Left lung (tissue), 10 donors: Measurements from ENCODE around the gene PRKCZ. TPM values are rescaled to one million over a fixed set of nuclear protein-coding genes. Genes with fewer than 3 reads are reported as not detected.
A peak's percentile ranks its signal among the peaks of the same experiment; 100 is the strongest.

Experiments
- ATAC-seq: fragments of 200-7000 bp; cut with Tn5 transposase; one replicate; pipeline ENCODE4 v1.9.1; 2020; ENCODE audit warnings: moderate library complexity
- DNase-seq, 4 donors: peaks; one replicate each; pipeline ENCODE4 v3.0.0-alpha.2; 2013 to 2020
- H3K27ac ChIP-seq, 2 donors: fragments of 200-600 bp; sonication (generic) in 1 of 2; one replicate each; pipeline versions ENCODE4 v1.5.0 to v1.8.0; 2020 to 2021
- H3K27me3 ChIP-seq, 2 donors: fragments of 200-600 bp; sonication (generic) in 1 of 2; one replicate each; pipeline versions ENCODE4 v1.5.0 to v1.8.0; 2020 to 2021
- H3K36me3 ChIP-seq, 2 donors: fragments of 200-600 bp; sonication (generic) in 1 of 2; one replicate each; pipeline versions ENCODE4 v1.5.0 to v1.8.0; 2020 to 2021
- H3K4me1 ChIP-seq, 2 donors: fragments of 200-600 bp; one replicate each; pipeline ENCODE4 v1.8.0; 2021
- H3K4me3 ChIP-seq, 2 donors: fragments of 200-600 bp; sonication (generic) in 1 of 2; one replicate each; pipeline versions ENCODE4 v1.5.0 to v1.8.0; 2020 to 2021; ENCODE audit warnings: mild to moderate bottlenecking in 1 of 2
- H3K9me3 ChIP-seq, 2 donors: fragments of 200-600 bp; sonication (generic) in 1 of 2; one replicate each; pipeline versions ENCODE4 v1.5.0 to v1.8.0; 2020 to 2021
- intact Hi-C, 2 donors: fragments of 100-400 bp; cut with DNase I; formaldehyde crosslinking; loops; one replicate each; pipeline versions ENCODE4 v1.11.2 to v1.14.2; 2022
- polyA plus RNA-seq, 6 donors: library from polyadenylated mRNA; unstranded; fragments of 120-200 nt; gene quantifications; one replicate each; pipeline ENCODE4 v1.2.1, GENCODE V29; 2013; ENCODE audit not compliant: insufficient read length in 6 of 6
- total RNA-seq, 2 donors: library from RNA; stranded (reverse); fragmentation: NEBNext Ultra II Directional; extraction: Animal tissue kit (Norgen Biotek cat#: 25700); gene quantifications; one replicate each; pipeline ENCODE4 v1.2.1, GENCODE V29; 2021
- TF ChIP-seq, protein P1 (sequence below), 2 donors: fragments of 200-600 bp; sonication (generic) in 1 of 2; IDR thresholded peaks; one replicate each; pipeline versions ENCODE4 v1.5.0 to v1.8.0; 2021; ENCODE audit warnings: antibody characterized with exemption in 2 of 2
- donor health status: DM: no; HTN: yes; CAD: no.
- donor health status: DM: no; HTN: no; CAD: no.

The PRKCZ gene
- total and polyA plus RNA-seq, 8 donors, result 37.5 to 129 (median 48.0) TPM

DNA sequence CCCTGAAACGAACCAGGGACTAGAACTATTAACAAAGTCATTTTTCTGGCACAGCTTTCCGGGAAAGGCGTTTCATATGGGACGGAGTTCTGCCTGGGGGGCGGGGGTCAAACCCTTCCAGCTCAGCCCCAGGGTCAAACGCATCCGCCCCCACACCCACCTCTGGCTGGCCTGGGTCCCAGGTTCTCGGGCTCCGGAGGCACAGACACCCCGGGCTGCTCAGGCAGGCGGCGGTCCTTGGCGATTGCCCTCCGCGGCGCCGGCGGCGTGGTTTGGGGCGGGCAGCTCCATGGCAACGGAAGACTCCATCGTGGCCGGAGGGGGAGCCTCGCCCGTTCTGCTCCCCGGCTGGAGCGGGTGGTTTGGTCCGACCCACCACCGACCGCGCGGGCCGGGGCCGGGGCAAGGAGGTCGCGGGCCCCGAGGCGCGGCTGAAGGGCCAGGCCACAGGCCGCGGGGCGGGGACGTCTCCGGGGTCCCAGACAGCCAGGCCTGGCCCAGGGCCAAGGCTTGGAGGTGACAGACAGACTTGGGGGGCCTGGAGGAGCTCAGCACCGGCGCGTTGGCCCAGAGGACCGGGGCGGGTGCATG lies 46.6 kb upstream of the PRKCZ start, which contains the start of gene CFAP74:
Gene CFAP74 (minus strand): TSS at position 246 of the 591 bp plus-strand sequence. CDS start 12,830 bp downstream, outside the sequence.
- peak in 3 of 4 donors; percentile 70 to 82 (median 80) for DNase-seq
- peaks cover 0 to 4% of the 10 kb centered on the region in 2 donors for H3K4me1 ChIP-seq
- intact Hi-C loops, result no loop called here
- peaks cover 15 to 88% of the 10 kb centered on the region in 2 donors for H3K27me3 ChIP-seq
- TF ChIP-seq, protein P1, sequence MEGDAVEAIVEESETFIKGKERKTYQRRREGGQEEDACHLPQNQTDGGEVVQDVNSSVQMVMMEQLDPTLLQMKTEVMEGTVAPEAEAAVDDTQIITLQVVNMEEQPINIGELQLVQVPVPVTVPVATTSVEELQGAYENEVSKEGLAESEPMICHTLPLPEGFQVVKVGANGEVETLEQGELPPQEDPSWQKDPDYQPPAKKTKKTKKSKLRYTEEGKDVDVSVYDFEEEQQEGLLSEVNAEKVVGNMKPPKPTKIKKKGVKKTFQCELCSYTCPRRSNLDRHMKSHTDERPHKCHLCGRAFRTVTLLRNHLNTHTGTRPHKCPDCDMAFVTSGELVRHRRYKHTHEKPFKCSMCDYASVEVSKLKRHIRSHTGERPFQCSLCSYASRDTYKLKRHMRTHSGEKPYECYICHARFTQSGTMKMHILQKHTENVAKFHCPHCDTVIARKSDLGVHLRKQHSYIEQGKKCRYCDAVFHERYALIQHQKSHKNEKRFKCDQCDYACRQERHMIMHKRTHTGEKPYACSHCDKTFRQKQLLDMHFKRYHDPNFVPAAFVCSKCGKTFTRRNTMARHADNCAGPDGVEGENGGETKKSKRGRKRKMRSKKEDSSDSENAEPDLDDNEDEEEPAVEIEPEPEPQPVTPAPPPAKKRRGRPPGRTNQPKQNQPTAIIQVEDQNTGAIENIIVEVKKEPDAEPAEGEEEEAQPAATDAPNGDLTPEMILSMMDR (IDR thresholded peaks at IDR 0.05), result no peak
- no peaks in the 10 kb centered on the region for H3K9me3 ChIP-seq
- no peaks in the 10 kb centered on the region for H3K36me3 ChIP-seq
- no peak within 1 kb of the TSS for H3K27ac ChIP-seq
- peak within 1 kb of the TSS in 1 of 2 donors; percentile 10 for H3K4me3 ChIP-seq
- ATAC-seq, result peak; percentile 80

DNA sequence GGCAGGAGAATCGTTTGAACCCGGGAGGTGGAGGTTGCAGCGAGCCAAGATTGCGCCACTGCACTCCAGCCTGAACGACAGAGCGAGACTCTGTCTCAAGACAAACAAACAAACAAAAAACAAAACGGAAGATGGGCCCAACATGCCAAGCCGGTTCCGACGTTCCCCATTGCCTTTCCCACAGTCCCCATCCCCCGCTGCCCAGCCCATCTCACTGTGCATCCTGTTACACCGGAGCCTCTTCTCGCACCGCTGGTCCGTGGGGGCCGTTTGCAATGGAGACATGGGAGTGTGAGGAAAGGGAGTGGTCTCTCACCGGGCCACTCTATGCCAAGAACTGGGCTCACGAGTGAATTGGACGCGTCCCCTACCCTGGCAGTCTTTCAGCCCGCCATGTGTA lies 45.4 kb upstream of the PRKCZ start:
- ATAC-seq (no peak), DNase-seq (peak in 1 of 4 donors; percentile 65)
- H3K27me3 ChIP-seq, result peaks cover 15 to 95% of the 10 kb centered on the region in 2 donors
- H3K9me3 ChIP-seq, result no peaks in the 10 kb centered on the region
- H3K4me3 ChIP-seq, result no peak overlapping the region
- TF ChIP-seq, protein P1 (IDR thresholded peaks at IDR 0.05), result no peak
- H3K27ac ChIP-seq, result no peak overlapping the region
- H3K4me1 ChIP-seq, result peaks cover 0 to 4% of the 10 kb centered on the region in 2 donors
- no peaks in the 10 kb centered on the region for H3K36me3 ChIP-seq
- intact Hi-C loops, result no loop called here

DNA sequence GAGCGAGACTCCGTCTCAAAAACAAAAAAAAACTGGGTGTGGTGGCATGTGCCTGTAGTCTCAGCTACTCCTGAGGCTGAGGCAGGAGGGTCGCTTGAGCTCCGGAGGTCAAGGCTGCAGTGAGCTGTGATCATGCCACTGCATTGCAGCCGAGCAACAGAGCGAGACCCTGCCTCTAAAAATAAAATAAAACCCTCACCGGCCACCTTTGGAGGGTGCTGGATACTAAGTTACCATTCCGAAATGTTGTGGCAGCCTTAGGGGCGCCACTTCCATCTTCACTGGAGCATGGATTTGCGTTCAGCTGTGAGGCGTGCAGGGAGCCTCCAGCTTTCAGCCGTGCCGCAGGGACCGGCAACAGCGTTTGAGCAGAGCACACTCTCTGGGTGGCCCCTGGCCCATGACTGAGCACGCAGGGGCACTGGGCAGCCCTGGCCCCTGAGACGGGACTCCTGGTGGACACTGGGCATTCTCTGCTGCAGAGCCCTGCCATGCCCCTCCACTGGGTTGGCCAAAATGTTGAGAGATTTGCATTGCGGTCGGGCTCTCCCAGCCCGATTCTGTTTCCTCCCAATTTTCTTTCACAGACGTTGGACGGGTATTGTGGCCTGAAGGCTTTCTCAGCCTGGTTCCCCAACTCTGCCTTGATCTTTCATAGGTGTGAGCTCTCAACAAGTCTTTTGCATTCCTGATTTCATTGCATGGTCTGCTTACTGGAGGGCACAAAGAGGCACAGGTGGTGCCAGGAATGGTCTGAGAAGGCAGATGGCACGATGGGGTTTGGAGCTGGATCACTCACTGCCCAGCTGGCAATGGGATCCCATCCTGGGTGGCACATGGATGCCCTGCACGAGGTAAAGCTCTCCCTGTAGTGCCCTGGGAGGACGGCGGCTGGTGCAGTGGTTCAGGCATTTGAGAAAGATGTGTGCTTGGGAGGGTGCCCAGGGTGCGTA lies 40.8 kb upstream of the PRKCZ start:
- TF ChIP-seq, protein P1 (IDR thresholded peaks at IDR 0.05), result no peak
- intact Hi-C loops, result no loop called here
- Histone ChIP-seq H3K27me3 (peaks cover under 1 to 87% of the 10 kb centered on the region in 2 donors), H3K9me3 (no peaks in the 10 kb centered on the region), H3K4me3 (no peak overlapping the region), H3K27ac (no peak overlapping the region), H3K4me1 (no peaks in the 10 kb centered on the region), H3K36me3 (no peaks in the 10 kb centered on the region)
- ATAC-seq (no peak), DNase-seq (peak in 1 of 4 donors; percentile 46)

DNA sequence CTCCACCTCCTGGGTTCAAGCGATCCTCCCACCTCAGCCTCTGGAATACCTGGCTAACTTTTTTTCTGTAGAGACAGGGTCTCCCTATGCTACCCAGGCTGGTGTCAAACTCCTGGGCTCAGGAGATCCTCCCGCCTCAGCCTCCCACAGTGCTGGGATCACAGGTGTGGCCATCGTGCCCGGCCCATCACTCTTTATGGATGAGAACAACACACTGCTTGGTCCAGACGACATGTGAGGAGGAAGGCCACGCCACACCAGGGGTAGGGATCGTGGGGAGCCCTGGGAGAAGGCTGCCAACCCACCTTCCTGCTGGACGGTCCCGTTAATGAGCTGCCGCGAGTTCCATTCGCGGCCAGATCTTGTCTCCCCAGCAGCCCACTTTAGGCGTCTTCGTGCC lies 36.0 kb upstream of the PRKCZ start:
- no peak for DNase-seq

More for the DNA sequence above, 36.0 kb upstream of the PRKCZ start:
- intact Hi-C loops, result no loop called here
- peaks cover 4 to 86% of the 10 kb centered on the region in 2 donors for H3K27me3 ChIP-seq
- TF ChIP-seq, protein P1 (IDR thresholded peaks at IDR 0.05), result no peak
- H3K27ac ChIP-seq, result no peak overlapping the region
- H3K4me1 ChIP-seq, result no peaks in the 10 kb centered on the region
- H3K36me3 ChIP-seq, result no peaks in the 10 kb centered on the region
- H3K9me3 ChIP-seq, result no peaks in the 10 kb centered on the region
- no peak overlapping the region for H3K4me3 ChIP-seq
- ATAC-seq, result no peak
